Liver (tissue), 9 donors: ENCODE results near the gene CDK5R1. TPM values are rescaled to one million over a fixed set of nuclear protein-coding genes. Genes with fewer than 3 reads are reported as not detected.

Source experiments
- DNase-seq: peaks from one replicate; pipeline ENCODE4 v3.0.0-alpha.2; 2017; ENCODE audit warnings: low spot score
- H3K27ac ChIP-seq, 2 donors: one replicate each; pipeline ENCODE4 v1.7.0; 2013; ENCODE audit warnings: inconsistent platforms in 2 of 2, low read length in 2 of 2, control low read depth in 1 of 2, low read depth in 1 of 2, mild to moderate bottlenecking in 1 of 2
- H3K27me3 ChIP-seq, 4 donors: one replicate each; pipeline versions ENCODE4 v1.6.1 to v1.7.0; 2013; ENCODE audit warnings: low read length in 3 of 4, inconsistent platforms in 1 of 4, mild to moderate bottlenecking in 1 of 4, moderate library complexity in 1 of 4; ENCODE audit not compliant: control insufficient read depth in 4 of 4, insufficient read depth in 4 of 4
- H3K36me3 ChIP-seq, 4 donors: one replicate each; pipeline versions ENCODE4 v1.6.1 to v1.7.0; 2013; ENCODE audit warnings: low read length in 3 of 4, mild to moderate bottlenecking in 3 of 4, low read depth in 1 of 4, moderate library complexity in 1 of 4; ENCODE audit not compliant: control insufficient read depth in 4 of 4, insufficient read depth in 3 of 4
- H3K4me1 ChIP-seq, 4 donors: one replicate each; pipeline versions ENCODE4 v1.6.1 to v1.7.0; 2013; ENCODE audit warnings: low read length in 3 of 4, mild to moderate bottlenecking in 3 of 4, moderate library complexity in 1 of 4; ENCODE audit not compliant: control insufficient read depth in 4 of 4, insufficient read depth in 4 of 4
- H3K4me3 ChIP-seq, 3 donors: one replicate each; pipeline versions ENCODE4 v1.6.1 to v1.7.0; 2013; ENCODE audit warnings: low read length in 3 of 3, control low read depth in 1 of 3, low read depth in 1 of 3, mild to moderate bottlenecking in 1 of 3
- H3K9ac ChIP-seq, 2 donors: one replicate each; pipeline ENCODE4 v1.7.0; 2013; ENCODE audit warnings: low read length in 2 of 2, mild to moderate bottlenecking in 2 of 2, moderate library complexity in 2 of 2, control low read depth in 1 of 2, low read depth in 1 of 2
- H3K9me3 ChIP-seq, 4 donors: one replicate each; pipeline versions ENCODE4 v1.6.1 to v1.7.0; 2013; ENCODE audit warnings: low read length in 3 of 4; ENCODE audit not compliant: control insufficient read depth in 4 of 4
- EGR1 ChIP-seq, 2 donors: IDR thresholded peaks; 2 replicates each; pipeline ENCODE4 v1.6.1; 2016 to 2018; ENCODE audit warnings: antibody characterized with exemption in 2 of 2, low read depth in 2 of 2
- FOXA1 ChIP-seq: IDR thresholded peaks from 2 replicates; pipeline ENCODE4 v1.6.1; 2016; ENCODE audit warnings: antibody characterized with exemption
- FOXA2 ChIP-seq: IDR thresholded peaks from 2 replicates; pipeline ENCODE4 v1.6.1; 2016; ENCODE audit warnings: antibody characterized with exemption
- GABPA ChIP-seq, 2 donors: IDR thresholded peaks in 1 of 2; conservative IDR thresholded peaks in 1 of 2; 2 replicates each; pipeline ENCODE4 v1.6.1; 2016; ENCODE audit warnings: antibody characterized with exemption in 2 of 2, mild to moderate bottlenecking in 1 of 2, moderate library complexity in 1 of 2
- HNF4A ChIP-seq, 2 donors: conservative IDR thresholded peaks; 2 replicates each; pipeline ENCODE4 v1.6.1; 2016; ENCODE audit warnings: antibody characterized with exemption in 2 of 2, mild to moderate bottlenecking in 2 of 2
- HNF4G ChIP-seq: IDR thresholded peaks from 2 replicates; pipeline ENCODE4 v1.6.1; 2016; ENCODE audit warnings: antibody characterized with exemption
- JUND ChIP-seq, 2 donors: IDR thresholded peaks; 2 replicates each; pipeline ENCODE4 v1.6.1; 2016; ENCODE audit warnings: antibody characterized with exemption in 2 of 2
- NR2F2 ChIP-seq: IDR thresholded peaks from 2 replicates; pipeline ENCODE4 v1.6.1; 2016; ENCODE audit warnings: antibody characterized with exemption
- RAD21 ChIP-seq, 2 donors: IDR thresholded peaks; 2 replicates each; pipeline ENCODE4 v1.6.1; 2016; ENCODE audit warnings: antibody characterized with exemption in 2 of 2, mild to moderate bottlenecking in 2 of 2
- RXRA ChIP-seq, 2 donors: IDR thresholded peaks; 2 replicates each; pipeline ENCODE4 v1.6.1; 2017 to 2018; ENCODE audit warnings: antibody characterized with exemption in 2 of 2, mild to moderate bottlenecking in 1 of 2
- SP1 ChIP-seq: IDR thresholded peaks from 2 replicates; pipeline ENCODE4 v1.6.1; 2018; ENCODE audit warnings: antibody characterized with exemption, mild to moderate bottlenecking
- TAF1 ChIP-seq: conservative IDR thresholded peaks from 2 replicates; pipeline ENCODE4 v1.6.1; 2016; ENCODE audit warnings: antibody characterized with exemption, mild to moderate bottlenecking
- WGBS: extraction: QIAGEN DNeasy Blood & Tissue Kit; methylation state at CpG from one replicate; pipeline ENCODE4 v1.1.7; 2013; 5-methylcytosine and 5-hydroxymethylcytosine counted together
- polyA plus RNA-seq, 2 donors: library from polyadenylated mRNA; stranded (reverse) in 1 of 2; unstranded in 1 of 2; fragments of 200-250 nt in 1 of 2; fragments of >200 nt in 1 of 2; fragmentation: Nextera tagmentation in 1 of 2; extraction: Ambion mirVana in 1 of 2; gene quantifications; one replicate each; pipeline versions ENCODE4 v1.2.1 to v1.2.3, GENCODE V29; 2013 to 2015
- total RNA-seq, 2 donors: library from RNA; depleted of rRNA; stranded (reverse); fragments of >200 nt; gene quantifications; one replicate each; pipeline ENCODE4 v1.2.3, GENCODE V29; 2014
- TF ChIP-seq, protein P1 (sequence below): IDR thresholded peaks from 2 replicates; pipeline ENCODE4 v1.6.1; 2016; ENCODE audit warnings: antibody characterized with exemption
- TF ChIP-seq, protein P2 (sequence below): IDR thresholded peaks from 2 replicates; pipeline ENCODE4 v1.6.1; 2016; ENCODE audit warnings: antibody characterized with exemption, mild to moderate bottlenecking
- TF ChIP-seq, protein P3 (sequence below): fragments of 150-350 bp; IDR thresholded peaks from 2 replicates; pipeline ENCODE4 v1.5.1; 2017; ENCODE audit warnings: improper control_type of control experiment, low read depth, low read length; ENCODE audit not compliant: missing input control
- TF ChIP-seq, protein P4 (sequence below): IDR thresholded peaks from 2 replicates; pipeline ENCODE4 v1.6.1; 2016; ENCODE audit warnings: antibody characterized with exemption
- TF ChIP-seq, protein P5 (sequence below): IDR thresholded peaks from 2 replicates; pipeline ENCODE4 v1.6.1; 2016; ENCODE audit warnings: antibody characterized with exemption
- donor health status: healthy.
- donor health status: healthy.
- donor health status: healthy.
- donor health status: healthy.
- donor health status: healthy.

CDK5R1 gene
- total and polyA plus RNA-seq, 4 donors: 0.08 to 0.93 (median 0.64) TPM

DNA sequence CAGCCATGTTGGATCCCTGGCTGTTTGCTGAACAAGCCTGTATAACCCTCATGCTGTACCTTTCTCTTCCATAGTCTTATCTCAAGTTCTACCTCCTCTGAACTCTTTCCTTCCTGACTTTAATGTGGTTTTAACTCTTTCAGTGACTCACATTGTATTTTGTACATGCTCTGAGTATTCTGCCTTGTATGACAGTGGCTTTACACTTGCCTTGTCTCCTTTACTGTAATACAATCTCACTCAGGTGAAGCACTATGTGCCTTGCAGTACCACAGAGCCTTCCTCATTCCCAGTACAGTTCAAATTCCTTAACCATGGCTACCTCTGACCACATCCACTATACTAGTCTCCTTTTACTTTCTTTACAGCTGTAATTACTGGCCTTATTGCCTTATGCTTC is 28.4 kb upstream of the CDK5R1 start:
- H3K4me1 ChIP-seq: no peaks in the 10 kb centered on the region
- H3K27me3 ChIP-seq: no peaks in the 10 kb centered on the region
- no peaks in the 10 kb centered on the region for H3K9me3 ChIP-seq
- H3K4me3 ChIP-seq: no peak overlapping the region
- TF ChIP-seq SP1 (no peak), HNF4G (no peak), RXRA (IDR thresholded peaks at IDR 0.05) (no peak), GABPA (IDR thresholded peaks at IDR 0.05 in 1 of 2, conservative IDR thresholded peaks at IDR 0.05 in 1 of 2) (no peak), TAF1 (no peak), EGR1 (IDR thresholded peaks at IDR 0.05; ENCODE audit: low read depth in 2 of 2) (no peak), FOXA2 (no peak), RAD21 (IDR thresholded peaks at IDR 0.05) (no peak)
- TF ChIP-seq, protein P1, sequence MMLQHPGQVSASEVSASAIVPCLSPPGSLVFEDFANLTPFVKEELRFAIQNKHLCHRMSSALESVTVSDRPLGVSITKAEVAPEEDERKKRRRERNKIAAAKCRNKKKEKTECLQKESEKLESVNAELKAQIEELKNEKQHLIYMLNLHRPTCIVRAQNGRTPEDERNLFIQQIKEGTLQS: no peak
- TF ChIP-seq, protein P2, sequence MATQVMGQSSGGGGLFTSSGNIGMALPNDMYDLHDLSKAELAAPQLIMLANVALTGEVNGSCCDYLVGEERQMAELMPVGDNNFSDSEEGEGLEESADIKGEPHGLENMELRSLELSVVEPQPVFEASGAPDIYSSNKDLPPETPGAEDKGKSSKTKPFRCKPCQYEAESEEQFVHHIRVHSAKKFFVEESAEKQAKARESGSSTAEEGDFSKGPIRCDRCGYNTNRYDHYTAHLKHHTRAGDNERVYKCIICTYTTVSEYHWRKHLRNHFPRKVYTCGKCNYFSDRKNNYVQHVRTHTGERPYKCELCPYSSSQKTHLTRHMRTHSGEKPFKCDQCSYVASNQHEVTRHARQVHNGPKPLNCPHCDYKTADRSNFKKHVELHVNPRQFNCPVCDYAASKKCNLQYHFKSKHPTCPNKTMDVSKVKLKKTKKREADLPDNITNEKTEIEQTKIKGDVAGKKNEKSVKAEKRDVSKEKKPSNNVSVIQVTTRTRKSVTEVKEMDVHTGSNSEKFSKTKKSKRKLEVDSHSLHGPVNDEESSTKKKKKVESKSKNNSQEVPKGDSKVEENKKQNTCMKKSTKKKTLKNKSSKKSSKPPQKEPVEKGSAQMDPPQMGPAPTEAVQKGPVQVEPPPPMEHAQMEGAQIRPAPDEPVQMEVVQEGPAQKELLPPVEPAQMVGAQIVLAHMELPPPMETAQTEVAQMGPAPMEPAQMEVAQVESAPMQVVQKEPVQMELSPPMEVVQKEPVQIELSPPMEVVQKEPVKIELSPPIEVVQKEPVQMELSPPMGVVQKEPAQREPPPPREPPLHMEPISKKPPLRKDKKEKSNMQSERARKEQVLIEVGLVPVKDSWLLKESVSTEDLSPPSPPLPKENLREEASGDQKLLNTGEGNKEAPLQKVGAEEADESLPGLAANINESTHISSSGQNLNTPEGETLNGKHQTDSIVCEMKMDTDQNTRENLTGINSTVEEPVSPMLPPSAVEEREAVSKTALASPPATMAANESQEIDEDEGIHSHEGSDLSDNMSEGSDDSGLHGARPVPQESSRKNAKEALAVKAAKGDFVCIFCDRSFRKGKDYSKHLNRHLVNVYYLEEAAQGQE: no peak
- TF ChIP-seq, protein P3, sequence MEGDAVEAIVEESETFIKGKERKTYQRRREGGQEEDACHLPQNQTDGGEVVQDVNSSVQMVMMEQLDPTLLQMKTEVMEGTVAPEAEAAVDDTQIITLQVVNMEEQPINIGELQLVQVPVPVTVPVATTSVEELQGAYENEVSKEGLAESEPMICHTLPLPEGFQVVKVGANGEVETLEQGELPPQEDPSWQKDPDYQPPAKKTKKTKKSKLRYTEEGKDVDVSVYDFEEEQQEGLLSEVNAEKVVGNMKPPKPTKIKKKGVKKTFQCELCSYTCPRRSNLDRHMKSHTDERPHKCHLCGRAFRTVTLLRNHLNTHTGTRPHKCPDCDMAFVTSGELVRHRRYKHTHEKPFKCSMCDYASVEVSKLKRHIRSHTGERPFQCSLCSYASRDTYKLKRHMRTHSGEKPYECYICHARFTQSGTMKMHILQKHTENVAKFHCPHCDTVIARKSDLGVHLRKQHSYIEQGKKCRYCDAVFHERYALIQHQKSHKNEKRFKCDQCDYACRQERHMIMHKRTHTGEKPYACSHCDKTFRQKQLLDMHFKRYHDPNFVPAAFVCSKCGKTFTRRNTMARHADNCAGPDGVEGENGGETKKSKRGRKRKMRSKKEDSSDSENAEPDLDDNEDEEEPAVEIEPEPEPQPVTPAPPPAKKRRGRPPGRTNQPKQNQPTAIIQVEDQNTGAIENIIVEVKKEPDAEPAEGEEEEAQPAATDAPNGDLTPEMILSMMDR: no peak
- no peak for DNase-seq
- H3K36me3 ChIP-seq: peaks cover 10 to 57% (median 45%) of the 10 kb centered on the region in 4 donors
- no peak overlapping the region for H3K27ac ChIP-seq
- no peak overlapping the region for H3K9ac ChIP-seq

DNA sequence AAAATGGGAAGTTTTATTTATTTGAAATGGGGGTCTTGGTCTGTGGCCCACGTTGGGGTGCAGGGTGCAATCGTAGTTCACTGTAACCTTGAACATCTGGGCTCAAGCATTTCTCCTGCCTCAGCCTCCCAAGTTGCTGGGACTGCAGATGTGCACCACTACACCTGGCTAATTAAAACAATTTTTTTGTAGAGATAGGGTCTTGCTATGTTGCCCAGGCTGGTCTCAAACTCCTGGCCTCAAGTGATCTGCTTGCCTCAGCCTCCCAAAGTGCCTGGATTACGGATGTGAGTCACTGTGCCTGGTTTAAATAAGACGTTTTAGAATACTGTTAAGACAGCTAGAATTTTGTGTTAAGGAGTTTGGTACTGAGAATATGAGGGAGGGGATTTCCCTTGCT is 26.7 kb upstream of the CDK5R1 start:
- Histone ChIP-seq H3K9me3 (no peaks in the 10 kb centered on the region), H3K36me3 (peaks cover 13 to 51% (median 40%) of the 10 kb centered on the region in 4 donors), H3K4me1 (no peaks in the 10 kb centered on the region), H3K27me3 (no peaks in the 10 kb centered on the region), H3K4me3 (no peak overlapping the region), H3K9ac (no peak overlapping the region), H3K27ac (no peak overlapping the region)
- DNase-seq: no peak
- 96% methylated on average over 4 of the region's 4 CpGs for WGBS
- TF ChIP-seq HNF4G (no peak), HNF4A (conservative IDR thresholded peaks at IDR 0.05) (no peak), JUND (IDR thresholded peaks at IDR 0.05) (no peak), FOXA1 (no peak), EGR1 (IDR thresholded peaks at IDR 0.05; ENCODE audit: low read depth in 2 of 2) (no peak), RXRA (IDR thresholded peaks at IDR 0.05) (no peak), FOXA2 (no peak), NR2F2 (no peak), GABPA (IDR thresholded peaks at IDR 0.05 in 1 of 2, conservative IDR thresholded peaks at IDR 0.05 in 1 of 2) (no peak), SP1 (no peak), TAF1 (no peak)
- TF ChIP-seq, protein P1: no peak
- TF ChIP-seq, protein P2: no peak
- TF ChIP-seq, protein P3: no peak
- TF ChIP-seq, protein P4, sequence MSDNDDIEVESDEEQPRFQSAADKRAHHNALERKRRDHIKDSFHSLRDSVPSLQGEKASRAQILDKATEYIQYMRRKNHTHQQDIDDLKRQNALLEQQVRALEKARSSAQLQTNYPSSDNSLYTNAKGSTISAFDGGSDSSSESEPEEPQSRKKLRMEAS: no peak
- TF ChIP-seq, protein P5, sequence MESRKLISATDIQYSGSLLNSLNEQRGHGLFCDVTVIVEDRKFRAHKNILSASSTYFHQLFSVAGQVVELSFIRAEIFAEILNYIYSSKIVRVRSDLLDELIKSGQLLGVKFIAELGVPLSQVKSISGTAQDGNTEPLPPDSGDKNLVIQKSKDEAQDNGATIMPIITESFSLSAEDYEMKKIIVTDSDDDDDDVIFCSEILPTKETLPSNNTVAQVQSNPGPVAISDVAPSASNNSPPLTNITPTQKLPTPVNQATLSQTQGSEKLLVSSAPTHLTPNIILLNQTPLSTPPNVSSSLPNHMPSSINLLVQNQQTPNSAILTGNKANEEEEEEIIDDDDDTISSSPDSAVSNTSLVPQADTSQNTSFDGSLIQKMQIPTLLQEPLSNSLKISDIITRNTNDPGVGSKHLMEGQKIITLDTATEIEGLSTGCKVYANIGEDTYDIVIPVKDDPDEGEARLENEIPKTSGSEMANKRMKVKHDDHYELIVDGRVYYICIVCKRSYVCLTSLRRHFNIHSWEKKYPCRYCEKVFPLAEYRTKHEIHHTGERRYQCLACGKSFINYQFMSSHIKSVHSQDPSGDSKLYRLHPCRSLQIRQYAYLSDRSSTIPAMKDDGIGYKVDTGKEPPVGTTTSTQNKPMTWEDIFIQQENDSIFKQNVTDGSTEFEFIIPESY: no peak
